ENCODE measurements around the gene MOBP. TPM values are rescaled to one million over a fixed set of nuclear protein-coding genes. Genes with fewer than 3 reads are reported as not detected.

The MOBP gene
- total RNA-seq, 6 experiments from 2014 or later, result not detected

DNA sequence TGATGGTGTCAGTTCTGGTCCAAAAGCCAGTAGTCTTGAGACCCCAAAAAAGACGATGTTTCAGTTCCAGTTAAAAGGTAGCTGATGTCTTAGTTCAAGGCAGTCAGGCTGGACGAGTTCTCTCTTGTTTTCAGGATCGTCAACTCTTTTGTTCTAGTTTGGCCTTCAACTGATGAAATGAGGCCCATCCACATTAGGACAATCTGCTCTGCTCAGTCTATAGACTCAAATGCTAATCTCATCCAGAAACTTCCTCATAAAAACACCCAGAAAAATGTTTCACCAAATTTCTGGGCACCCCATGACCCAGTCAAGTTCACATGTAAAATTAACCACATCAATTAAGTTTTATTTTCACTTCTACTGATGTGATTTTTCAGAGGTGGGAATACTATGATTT, 74.0 kb downstream of the MOBP start:
- peaks cover 3% of the 10 kb centered on the region; the same call in 1 of the 2 replicates for H3K27me3 Mint-ChIP-seq (ENCODE audit: insufficient read depth)
- TF ChIP-seq, protein P1, sequence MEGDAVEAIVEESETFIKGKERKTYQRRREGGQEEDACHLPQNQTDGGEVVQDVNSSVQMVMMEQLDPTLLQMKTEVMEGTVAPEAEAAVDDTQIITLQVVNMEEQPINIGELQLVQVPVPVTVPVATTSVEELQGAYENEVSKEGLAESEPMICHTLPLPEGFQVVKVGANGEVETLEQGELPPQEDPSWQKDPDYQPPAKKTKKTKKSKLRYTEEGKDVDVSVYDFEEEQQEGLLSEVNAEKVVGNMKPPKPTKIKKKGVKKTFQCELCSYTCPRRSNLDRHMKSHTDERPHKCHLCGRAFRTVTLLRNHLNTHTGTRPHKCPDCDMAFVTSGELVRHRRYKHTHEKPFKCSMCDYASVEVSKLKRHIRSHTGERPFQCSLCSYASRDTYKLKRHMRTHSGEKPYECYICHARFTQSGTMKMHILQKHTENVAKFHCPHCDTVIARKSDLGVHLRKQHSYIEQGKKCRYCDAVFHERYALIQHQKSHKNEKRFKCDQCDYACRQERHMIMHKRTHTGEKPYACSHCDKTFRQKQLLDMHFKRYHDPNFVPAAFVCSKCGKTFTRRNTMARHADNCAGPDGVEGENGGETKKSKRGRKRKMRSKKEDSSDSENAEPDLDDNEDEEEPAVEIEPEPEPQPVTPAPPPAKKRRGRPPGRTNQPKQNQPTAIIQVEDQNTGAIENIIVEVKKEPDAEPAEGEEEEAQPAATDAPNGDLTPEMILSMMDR (IDR thresholded peaks at IDR 0.05), result no peak
- no peak for DNase-seq
- no peaks in the 10 kb centered on the region for H3K9me3 Mint-ChIP-seq
- no peak overlapping the region for H3K27ac Mint-ChIP-seq
- H3K4me3 Mint-ChIP-seq, result 0 out of 2 replicates have a peak overlapping the region, but pooled peaks have one; percentile 86
- no peaks in the 10 kb centered on the region for H3K36me3 Mint-ChIP-seq (ENCODE audit: low read depth)
- H3K4me1 Mint-ChIP-seq (ENCODE audit: low read depth), result peaks cover 25% of the 10 kb centered on the region

GRCh38 chr3:39541917-39542329, 74.4 kb downstream of the MOBP start:
- peaks cover 3% of the 10 kb centered on the region; the same call in 1 of the 2 replicates for H3K27me3 Mint-ChIP-seq (ENCODE audit: insufficient read depth)
- DNase-seq, result peak; percentile 32
- H3K9me3 Mint-ChIP-seq, result no peaks in the 10 kb centered on the region
- H3K4me3 Mint-ChIP-seq, result peak overlapping the region; percentile 86
- no peaks in the 10 kb centered on the region for H3K36me3 Mint-ChIP-seq (ENCODE audit: low read depth)
- H3K27ac Mint-ChIP-seq, result no peak overlapping the region
- TF ChIP-seq, protein P1 (IDR thresholded peaks at IDR 0.05), result peak; percentile 84
- H3K4me1 Mint-ChIP-seq (ENCODE audit: low read depth), result peaks cover 25% of the 10 kb centered on the region

DNA sequence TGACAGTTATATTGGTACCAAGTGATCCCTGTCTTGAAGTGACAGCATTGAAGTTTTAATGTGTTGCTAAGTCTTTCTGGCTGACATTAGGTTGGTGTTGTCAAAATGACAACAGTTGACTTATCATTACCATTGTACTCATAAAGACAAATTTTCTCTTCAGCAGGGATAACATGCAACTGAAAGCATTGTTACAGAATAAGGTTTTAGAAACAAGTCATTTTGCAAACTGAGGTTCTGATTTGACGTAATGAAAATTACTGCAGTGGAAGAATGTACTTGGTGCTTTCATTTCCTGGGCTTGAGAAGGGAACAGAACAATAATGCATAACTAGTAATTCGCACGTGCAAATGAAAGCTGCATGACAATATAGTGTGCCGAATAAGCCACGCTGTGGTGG, 75.1 kb downstream of the MOBP start:
- DNase-seq, result no peak
- TF ChIP-seq, protein P1 (IDR thresholded peaks at IDR 0.05), result no peak
- H3K9me3 Mint-ChIP-seq, result no peaks in the 10 kb centered on the region
- H3K4me1 Mint-ChIP-seq (ENCODE audit: low read depth), result peaks cover 25% of the 10 kb centered on the region
- H3K36me3 Mint-ChIP-seq (ENCODE audit: low read depth), result no peaks in the 10 kb centered on the region
- peak overlapping the region; percentile 26; the same call in 1 of the 2 replicates for H3K4me3 Mint-ChIP-seq
- H3K27ac Mint-ChIP-seq, result no peak overlapping the region
- peaks cover 3% of the 10 kb centered on the region; the same call in 1 of the 2 replicates for H3K27me3 Mint-ChIP-seq (ENCODE audit: insufficient read depth)

GRCh38 chr3:39548282-39548681, 80.8 kb downstream of the MOBP start:
- H3K4me3 Mint-ChIP-seq, result no peak overlapping the region
- H3K27ac Mint-ChIP-seq, result no peak overlapping the region
- peaks cover 8% of the 10 kb centered on the region; the same call in 1 of the 2 replicates for H3K27me3 Mint-ChIP-seq (ENCODE audit: insufficient read depth)
- TF ChIP-seq, protein P1 (IDR thresholded peaks at IDR 0.05), result no peak
- no peaks in the 10 kb centered on the region for H3K4me1 Mint-ChIP-seq (ENCODE audit: low read depth)
- no peak for DNase-seq
- no peaks in the 10 kb centered on the region for H3K36me3 Mint-ChIP-seq (ENCODE audit: low read depth)
- no peaks in the 10 kb centered on the region for H3K9me3 Mint-ChIP-seq

GRCh38 chr3:39550354-39551051, 83.0 kb downstream of the MOBP start:
- H3K27me3 Mint-ChIP-seq (ENCODE audit: insufficient read depth), result peaks cover 7% of the 10 kb centered on the region; the same call in 1 of the 2 replicates
- no peak for DNase-seq
- H3K4me1 Mint-ChIP-seq (ENCODE audit: low read depth), result no peaks in the 10 kb centered on the region
- no peak overlapping the region for H3K4me3 Mint-ChIP-seq
- H3K27ac Mint-ChIP-seq, result no peak overlapping the region
- TF ChIP-seq, protein P1 (IDR thresholded peaks at IDR 0.05), result no peak
- no peaks in the 10 kb centered on the region for H3K9me3 Mint-ChIP-seq
- H3K36me3 Mint-ChIP-seq (ENCODE audit: low read depth), result no peaks in the 10 kb centered on the region

Other genes with a start within 250 kb of the MOBP start
- not detected for gene CX3CR1, start 187.6 kb upstream of the MOBP start, total RNA-seq (2021; fragmentation: NEBNext Ultra II Directional; extraction: Animal tissue kit (Norgen Biotek cat#: 25700))
- gene CCR8, start 138.0 kb upstream of the MOBP start, total RNA-seq (2021; fragmentation: NEBNext Ultra II Directional; extraction: Animal tissue kit (Norgen Biotek cat#: 25700)), result not detected
- gene SLC25A38, start 84.3 kb upstream of the MOBP start, total RNA-seq (2021; fragmentation: NEBNext Ultra II Directional; extraction: Animal tissue kit (Norgen Biotek cat#: 25700)), result 10 to 100 TPM; 24.8 to 32.4 (median 27.9) TPM
- gene RPSA, start 61.0 kb upstream of the MOBP start, total RNA-seq (2021; fragmentation: NEBNext Ultra II Directional; extraction: Animal tissue kit (Norgen Biotek cat#: 25700)), result 1,000 to 10,000 TPM; 1,595 to 1,900 (median 1,723) TPM